Endothelial cell of umbilical vein (primary cell): ENCODE data around the gene YY2. TPM values are rescaled to one million over a fixed set of nuclear protein-coding genes. Genes with fewer than 3 reads are reported as not detected.

ENCODE experiments used
- BruUV-seq: library from RNA; stranded (reverse); fragments of 400-500 nt; replicated peaks from 2 replicates; lab custom pipeline; 2021; lab: Mats Ljungman, UMichigan
- CTCF ChIA-PET: fragments of 300-600, 350-600 bp; sonication (Branson Sonifier 250); formaldehyde crosslinking; loops from one replicate; lab custom pipeline; 2021; ENCODE audit warnings: antibody characterized with exemption, inconsistent platforms; lab: Charles Lee
- POLR2A ChIA-PET: fragments of 300-600, 350-600 bp; sonication (Branson Sonifier 250); formaldehyde crosslinking; loops from one replicate; lab custom pipeline; 2021; ENCODE audit warnings: antibody characterized with exemption, inconsistent platforms; lab: Charles Lee
- DNase-seq: peaks from one replicate; pipeline ENCODE4 v3.0.0-alpha.2; 2011; ENCODE audit warnings: low read depth, low spot score
- FAIRE-seq: peaks from 2 replicates; lab custom pipeline; 2011; peaks lifted over from hg19 to GRCh38; lab: Jason Lieb, UNC
- H2AFZ ChIP-seq: 2 replicates; pipeline ENCODE4 v1.6.0; 2012; ENCODE audit warnings: low read depth, low read length, control low read depth, inconsistent platforms
- H3K27ac ChIP-seq: 2 replicates; pipeline ENCODE4 v1.5.1; 2011; ENCODE audit warnings: low read depth, mild to moderate bottlenecking, control low read depth, low read length, moderate library complexity; ENCODE audit not compliant: insufficient read depth
- H3K27me3 ChIP-seq, 2 experiments: 2 replicates each; pipeline versions ENCODE4 v1.6.0 to v1.6.1; 2011; ENCODE audit warnings: low read length in 2 of 2, mixed read lengths in 1 of 2; ENCODE audit not compliant: control insufficient read depth in 2 of 2, insufficient read depth in 2 of 2
- H3K36me3 ChIP-seq, 2 experiments: 2 replicates in 1 of 2; 3 replicates in 1 of 2; pipeline ENCODE4 v1.5.1; 2011; ENCODE audit warnings: low read length in 2 of 2, mild to moderate bottlenecking in 1 of 2, moderate library complexity in 1 of 2; ENCODE audit not compliant: control insufficient read depth in 2 of 2, insufficient read depth in 2 of 2; ENCODE audit errors: extremely low read depth in 1 of 2
- H3K4me1 ChIP-seq: 3 replicates; pipeline ENCODE4 v1.5.1; 2011; ENCODE audit warnings: mild to moderate bottlenecking, low read length; ENCODE audit not compliant: control insufficient read depth, insufficient read depth; ENCODE audit errors: extremely low read depth
- H3K4me2 ChIP-seq: 2 replicates; pipeline ENCODE4 v1.6.1; 2011; ENCODE audit warnings: low read length, control low read depth, mixed read lengths; ENCODE audit not compliant: insufficient read depth
- H3K4me3 ChIP-seq, 3 experiments: fragments of 200-600 bp in 1 of 3; sonication (generic), shearing (Covaris generic) in 1 of 3; replicated peaks in 1 of 3; 2 replicates each; pipeline ENCODE4 v1.5.1; 2011 to 2016; ENCODE audit warnings: control low read depth in 3 of 3, low read length in 3 of 3, mild to moderate bottlenecking in 2 of 3, inconsistent platforms in 1 of 3, low read depth in 1 of 3, moderate library complexity in 1 of 3; ENCODE audit not compliant: insufficient read depth in 1 of 3
- H3K79me2 ChIP-seq: 2 replicates; pipeline ENCODE4 v1.6.0; 2012; ENCODE audit warnings: low read length, inconsistent platforms; ENCODE audit not compliant: control insufficient read depth, insufficient read depth
- H3K9ac ChIP-seq: replicated peaks from 2 replicates; pipeline ENCODE3; 2011; ENCODE audit warnings: low read length, control low read depth; ENCODE audit not compliant: insufficient read depth; ENCODE audit errors: extremely low read depth
- H3K9me1 ChIP-seq: replicated peaks from 3 replicates; pipeline ENCODE4 v1.6.0; 2011; ENCODE audit warnings: mild to moderate bottlenecking, low read length; ENCODE audit not compliant: control insufficient read depth, insufficient read depth; ENCODE audit errors: extremely low read depth
- H3K9me3 ChIP-seq: replicated peaks from 2 replicates; pipeline ENCODE4 v1.5.1; 2012; ENCODE audit warnings: low read length, inconsistent platforms; ENCODE audit not compliant: control insufficient read depth, insufficient read depth
- H4K20me1 ChIP-seq: replicated peaks from 2 replicates; pipeline ENCODE3; 2011; ENCODE audit warnings: mild to moderate bottlenecking, low read length; ENCODE audit not compliant: control insufficient read depth, insufficient read depth; ENCODE audit errors: extremely low read depth
- EZH2 ChIP-seq: IDR thresholded peaks from 2 replicates; pipeline ENCODE4 v1.6.1; 2012; ENCODE audit warnings: borderline replicate concordance, low read depth, mild to moderate bottlenecking, moderate library complexity, low read length, inconsistent platforms; ENCODE audit not compliant: severe bottlenecking
- FOS ChIP-seq: IDR thresholded peaks from 2 replicates; pipeline ENCODE4 v1.6.1; 2011; ENCODE audit warnings: mild to moderate bottlenecking, low read length, moderate library complexity, borderline replicate concordance; ENCODE audit not compliant: insufficient read depth
- GATA2 ChIP-seq: IDR thresholded peaks from 2 replicates; pipeline ENCODE4 v1.7.0; 2011; ENCODE audit warnings: low read depth, mild to moderate bottlenecking, moderate library complexity, mixed read lengths, low read length; ENCODE audit not compliant: insufficient read length, insufficient read depth
- JUN ChIP-seq: IDR thresholded peaks from 2 replicates; pipeline ENCODE4 v1.6.1; 2011; ENCODE audit warnings: borderline replicate concordance, low read depth; ENCODE audit not compliant: insufficient read length, insufficient read depth
- MYC ChIP-seq: IDR thresholded peaks from one replicate; pipeline ENCODE4 v1.6.1; 2011; ENCODE audit warnings: mild to moderate bottlenecking, low read depth, low read length
- POLR2A ChIP-seq: IDR thresholded peaks from 2 replicates; pipeline ENCODE4 v1.6.1; 2012; ENCODE audit warnings: low read depth, mild to moderate bottlenecking, control low read depth, low read length
- POLR2AphosphoS5 ChIP-seq: IDR thresholded peaks from 2 replicates; pipeline ENCODE4 v1.6.1; 2012; ENCODE audit warnings: low read depth, mild to moderate bottlenecking, control low read depth, low read length, moderate library complexity; ENCODE audit not compliant: insufficient read depth
- dilution Hi-C: fragments of 300-500 bp; cut with MboI; formaldehyde crosslinking; loops from one replicate; pipeline ENCODE4 v1.15.0; 2019; ENCODE audit warnings: low sequenced_read_pairs; ENCODE audit not compliant: extremely low pct_ligation_motif_present
- intact Hi-C: fragments of 100-400 bp; cut with micrococcal nuclease; formaldehyde crosslinking; loops from one replicate; pipeline ENCODE4 v1.10.0; 2022
- polyA plus RNA-seq, 4 experiments: library from polyadenylated mRNA; depleted of rRNA in 3 of 4; stranded (reverse) in 3 of 4; unstranded in 1 of 4; fragments of >200 nt; gene quantifications; 2 replicates each; pipeline versions ENCODE4 v1.2.1 to v1.2.3, GENCODE V29; 2011 to 2012; ENCODE audit warnings: missing spikeins in 1 of 4
- total RNA-seq: library from RNA; stranded (reverse); gene quantifications from 2 replicates; pipeline ENCODE4 v1.2.3, GENCODE V29; 2021
- TF ChIP-seq, protein P1 (sequence below), 2 donors: IDR thresholded peaks; 1 replicate in 1 of 2; 2 replicates in 1 of 2; pipeline ENCODE4 v1.5.1; 2011; ENCODE audit warnings: low read length in 2 of 2, mild to moderate bottlenecking in 2 of 2, moderate library complexity in 2 of 2, control low read depth in 1 of 2, inconsistent platforms in 1 of 2, low read depth in 1 of 2; ENCODE audit not compliant: insufficient read depth in 1 of 2; ENCODE audit errors: extremely low read depth in 1 of 2
- TF ChIP-seq, protein P2 (sequence below): IDR thresholded peaks from 2 replicates; pipeline ENCODE4 v1.6.1; 2011; ENCODE audit not compliant: insufficient read depth, insufficient read length

YY2 gene
- total and polyA plus RNA-seq, 2 donors (not counting 3 experiments of a cell fraction or from before 2014, with no cell fraction given): 0.86 to 3.0 TPM

DNA sequence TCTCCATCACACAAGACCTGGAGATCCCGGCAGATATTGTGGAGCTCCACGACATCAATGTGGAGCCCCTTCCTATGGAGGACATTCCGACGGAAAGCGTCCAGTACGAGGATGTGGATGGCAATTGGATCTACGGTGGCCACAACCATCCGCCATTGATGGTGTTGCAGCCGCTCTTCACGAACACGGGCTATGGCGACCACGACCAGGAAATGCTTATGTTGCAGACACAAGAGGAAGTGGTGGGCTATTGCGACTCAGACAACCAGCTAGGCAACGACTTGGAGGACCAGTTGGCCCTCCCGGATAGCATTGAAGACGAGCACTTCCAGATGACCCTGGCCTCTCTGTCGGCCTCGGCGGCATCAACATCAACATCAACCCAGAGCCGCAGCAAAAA lies 717 bp downstream of the YY2 start:
- Histone ChIP-seq H3K9ac (no peak overlapping the region), H3K4me3 (no peak overlapping the region), H4K20me1 (no peaks in the 10 kb centered on the region), H3K79me2 (no peaks in the 10 kb centered on the region), H3K9me1 (no peaks in the 10 kb centered on the region), H3K4me2 (no peak overlapping the region), H3K27me3 (no peaks in the 10 kb centered on the region), H3K9me3 (no peaks in the 10 kb centered on the region), H2AFZ (no peak overlapping the region), H3K36me3 (peaks cover 0 to 3% of the 10 kb centered on the region in 2 experiments), H3K4me1 (no peaks in the 10 kb centered on the region), H3K27ac (no peak overlapping the region)
- FAIRE-seq (no peak), DNase-seq (no peak)
- no peak for TF ChIP-seq GATA2
- no peak for TF ChIP-seq JUN
- TF ChIP-seq FOS: no peak
- TF ChIP-seq POLR2AphosphoS5: no peak
- no peak for TF ChIP-seq EZH2
- TF ChIP-seq, protein P1, sequence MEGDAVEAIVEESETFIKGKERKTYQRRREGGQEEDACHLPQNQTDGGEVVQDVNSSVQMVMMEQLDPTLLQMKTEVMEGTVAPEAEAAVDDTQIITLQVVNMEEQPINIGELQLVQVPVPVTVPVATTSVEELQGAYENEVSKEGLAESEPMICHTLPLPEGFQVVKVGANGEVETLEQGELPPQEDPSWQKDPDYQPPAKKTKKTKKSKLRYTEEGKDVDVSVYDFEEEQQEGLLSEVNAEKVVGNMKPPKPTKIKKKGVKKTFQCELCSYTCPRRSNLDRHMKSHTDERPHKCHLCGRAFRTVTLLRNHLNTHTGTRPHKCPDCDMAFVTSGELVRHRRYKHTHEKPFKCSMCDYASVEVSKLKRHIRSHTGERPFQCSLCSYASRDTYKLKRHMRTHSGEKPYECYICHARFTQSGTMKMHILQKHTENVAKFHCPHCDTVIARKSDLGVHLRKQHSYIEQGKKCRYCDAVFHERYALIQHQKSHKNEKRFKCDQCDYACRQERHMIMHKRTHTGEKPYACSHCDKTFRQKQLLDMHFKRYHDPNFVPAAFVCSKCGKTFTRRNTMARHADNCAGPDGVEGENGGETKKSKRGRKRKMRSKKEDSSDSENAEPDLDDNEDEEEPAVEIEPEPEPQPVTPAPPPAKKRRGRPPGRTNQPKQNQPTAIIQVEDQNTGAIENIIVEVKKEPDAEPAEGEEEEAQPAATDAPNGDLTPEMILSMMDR (IDR thresholded peaks at IDR 0.05; ENCODE audit: extremely low read depth in 1 of 2, insufficient read depth in 1 of 2, low read depth in 1 of 2, low read length in 2 of 2): no peak
- no peak for TF ChIP-seq POLR2A
- TF ChIP-seq, protein P2, sequence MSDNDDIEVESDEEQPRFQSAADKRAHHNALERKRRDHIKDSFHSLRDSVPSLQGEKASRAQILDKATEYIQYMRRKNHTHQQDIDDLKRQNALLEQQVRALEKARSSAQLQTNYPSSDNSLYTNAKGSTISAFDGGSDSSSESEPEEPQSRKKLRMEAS: no peak
- TF ChIP-seq MYC: no peak
- BruUV-seq: no TSS peak
- intact Hi-C loops: no loop called here
- dilution Hi-C loops: no loop called here
- ChIA-PET CTCF (no interaction called here), POLR2A (no interaction called here)
